ENCODE results near the gene ACTA1.
"Not testable (repeated sequence)": the region's sequence is repeated elsewhere in the genome, so short reads cannot be mapped to it uniquely, and the experiment has no call there.

ACTA1 gene

DNA sequence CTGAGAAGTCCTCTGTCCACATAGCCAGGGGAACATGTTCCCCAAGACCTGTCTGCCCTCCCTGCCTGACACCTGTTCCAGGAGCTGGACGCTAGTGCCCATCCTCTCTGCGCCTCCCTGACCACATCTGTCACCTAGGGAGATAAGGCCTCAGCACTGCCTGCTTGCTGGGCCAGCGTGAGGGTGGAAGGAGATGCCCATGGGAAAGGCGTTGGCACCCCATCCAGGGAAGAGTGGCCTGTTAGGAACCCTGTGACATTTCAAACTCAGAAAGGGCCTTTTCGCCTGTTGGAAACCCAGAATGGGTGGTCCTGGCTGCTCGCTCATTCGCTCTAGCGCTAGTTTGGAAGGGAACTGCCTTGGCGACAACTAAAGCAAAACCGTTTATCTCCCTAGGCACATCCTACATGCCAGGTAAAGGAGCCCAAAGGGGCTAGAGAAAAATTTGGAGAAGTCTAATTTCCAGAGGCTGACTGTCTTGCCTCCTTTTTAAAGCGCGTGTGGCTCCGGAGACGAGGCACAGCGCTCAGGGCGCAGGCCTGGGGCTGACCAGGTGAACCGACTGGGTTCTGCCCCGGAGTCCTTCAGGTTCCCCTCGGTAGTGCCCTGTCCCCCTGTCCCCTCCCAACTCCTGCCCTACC, 410 bp downstream of the ACTA1 start:
- H3K4me1 Mint-ChIP-seq (ENCODE audit: low read depth in 2 of 2) = peaks cover 9 to 15% of the 10 kb centered on the region in 2 donors
- peaks cover 48 to 62% of the 10 kb centered on the region in 2 donors for H3K27me3 Mint-ChIP-seq
- ATAC-seq (replicated peaks) (no peak), DNase-seq (no peak)
- peak overlapping the region in 1 of 2 donors; percentile 81 for H3K4me3 Mint-ChIP-seq
- H3K36me3 Mint-ChIP-seq (ENCODE audit: insufficient read depth) = peaks cover 10% of the 10 kb centered on the region
- H3K9me3 Mint-ChIP-seq = no peaks in the 10 kb centered on the region
- no peak overlapping the region for H3K27ac Mint-ChIP-seq

DNA sequence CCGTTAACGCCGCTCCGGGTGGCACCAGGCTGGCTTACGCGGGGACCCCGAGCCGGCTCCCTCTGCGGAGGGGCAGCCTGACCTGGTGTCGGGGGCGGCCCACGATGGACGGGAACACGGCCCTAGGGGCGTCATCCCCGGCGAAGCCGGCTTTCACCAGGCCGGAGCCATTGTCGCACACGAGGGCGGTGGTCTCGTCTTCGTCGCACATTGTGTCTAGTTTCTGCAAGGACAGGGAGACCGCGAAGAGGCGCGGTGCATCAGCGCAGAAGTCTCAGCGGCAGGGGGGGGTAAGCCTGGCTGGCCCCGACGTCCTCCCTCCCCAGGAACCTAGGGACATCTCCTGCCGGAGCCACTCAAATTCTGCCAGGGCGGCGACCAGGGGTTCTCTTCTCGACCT, 989 bp downstream of the ACTA1 start:
- Mint-ChIP-seq H3K4me1 (ENCODE audit: low read depth in 2 of 2) (peaks cover 9 to 15% of the 10 kb centered on the region in 2 donors), H3K27me3 (peaks cover 54 to 68% of the 10 kb centered on the region in 2 donors), H3K27ac (no peak overlapping the region), H3K36me3 (ENCODE audit: insufficient read depth) (peaks cover 8% of the 10 kb centered on the region), H3K4me3 (peak overlapping the region in 1 of 2 donors; percentile 81), H3K9me3 (no peaks in the 10 kb centered on the region)
- no peak for DNase-seq
- ATAC-seq (replicated peaks) = no peak

DNA sequence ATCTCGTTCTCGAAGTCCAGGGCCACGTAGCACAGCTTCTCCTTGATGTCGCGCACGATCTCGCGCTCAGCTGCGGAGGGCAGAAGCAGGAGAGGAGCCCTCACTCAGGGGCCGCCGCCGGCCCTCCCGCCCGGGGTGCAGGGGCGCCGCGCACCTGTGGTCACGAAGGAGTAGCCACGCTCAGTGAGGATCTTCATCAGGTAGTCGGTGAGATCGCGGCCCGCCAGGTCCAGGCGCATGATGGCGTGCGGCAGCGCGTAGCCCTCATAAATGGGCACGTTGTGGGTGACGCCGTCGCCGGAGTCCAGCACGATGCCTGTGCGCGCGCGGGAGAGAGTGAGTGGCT, 1.8 kb downstream of the ACTA1 start:
- peaks cover 8% of the 10 kb centered on the region for H3K36me3 Mint-ChIP-seq (ENCODE audit: insufficient read depth)
- H3K4me1 Mint-ChIP-seq (ENCODE audit: low read depth in 2 of 2) = peaks cover 9 to 15% of the 10 kb centered on the region in 2 donors
- H3K4me3 Mint-ChIP-seq = peak overlapping the region; percentile 73 to 81
- no peak overlapping the region for H3K27ac Mint-ChIP-seq
- no peak for ATAC-seq (replicated peaks)
- no peaks in the 10 kb centered on the region for H3K9me3 Mint-ChIP-seq
- H3K27me3 Mint-ChIP-seq = peaks cover 57 to 76% of the 10 kb centered on the region in 2 donors
- no peak for DNase-seq

DNA sequence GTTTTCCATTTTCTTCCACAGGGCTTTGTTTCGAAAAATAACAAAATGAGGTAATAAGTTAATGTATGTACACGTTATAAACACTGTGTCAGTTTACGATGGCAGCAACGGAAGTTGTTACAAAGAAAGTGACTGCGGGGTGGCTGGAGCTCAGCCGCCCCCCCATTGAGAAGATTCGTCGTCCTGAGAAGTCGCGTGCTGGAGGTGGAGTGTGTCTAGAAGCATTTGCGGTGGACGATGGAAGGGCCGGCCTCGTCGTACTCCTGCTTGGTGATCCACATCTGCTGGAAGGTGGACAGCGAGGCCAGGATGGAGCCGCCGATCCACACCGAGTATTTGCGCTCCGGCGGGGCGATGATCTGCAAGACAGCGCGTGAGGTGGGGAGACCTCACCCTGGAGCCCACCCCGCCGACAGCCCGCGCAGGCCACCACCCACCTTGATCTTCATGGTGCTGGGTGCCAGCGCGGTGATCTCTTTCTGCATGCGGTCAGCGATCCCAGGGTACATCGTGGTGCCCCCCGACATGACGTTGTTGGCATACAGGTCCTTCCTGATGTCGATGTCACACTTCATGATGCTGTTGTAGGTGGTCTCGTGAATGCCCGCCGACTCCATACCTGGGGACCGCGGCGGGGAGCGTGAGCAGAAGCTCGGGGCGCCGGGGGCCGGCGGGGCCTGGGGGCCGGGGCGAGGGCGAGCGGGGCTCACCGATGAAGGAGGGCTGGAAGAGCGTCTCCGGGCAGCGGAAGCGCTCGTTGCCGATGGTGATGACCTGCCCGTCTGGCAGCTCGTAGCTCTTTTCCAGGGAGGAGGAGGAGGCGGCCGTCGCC, 2.4 kb downstream of the ACTA1 start:
- Mint-ChIP-seq H3K9me3 (no peaks in the 10 kb centered on the region), H3K27ac (no peak overlapping the region), H3K4me3 (peak overlapping the region; percentile 73 to 81), H3K4me1 (ENCODE audit: low read depth in 2 of 2) (peaks cover 9 to 15% of the 10 kb centered on the region in 2 donors), H3K36me3 (ENCODE audit: insufficient read depth) (peaks cover 8% of the 10 kb centered on the region), H3K27me3 (peaks cover 62 to 82% of the 10 kb centered on the region in 2 donors)
- ATAC-seq (replicated peaks) (peak; percentile 40), DNase-seq (no peak)

DNA sequence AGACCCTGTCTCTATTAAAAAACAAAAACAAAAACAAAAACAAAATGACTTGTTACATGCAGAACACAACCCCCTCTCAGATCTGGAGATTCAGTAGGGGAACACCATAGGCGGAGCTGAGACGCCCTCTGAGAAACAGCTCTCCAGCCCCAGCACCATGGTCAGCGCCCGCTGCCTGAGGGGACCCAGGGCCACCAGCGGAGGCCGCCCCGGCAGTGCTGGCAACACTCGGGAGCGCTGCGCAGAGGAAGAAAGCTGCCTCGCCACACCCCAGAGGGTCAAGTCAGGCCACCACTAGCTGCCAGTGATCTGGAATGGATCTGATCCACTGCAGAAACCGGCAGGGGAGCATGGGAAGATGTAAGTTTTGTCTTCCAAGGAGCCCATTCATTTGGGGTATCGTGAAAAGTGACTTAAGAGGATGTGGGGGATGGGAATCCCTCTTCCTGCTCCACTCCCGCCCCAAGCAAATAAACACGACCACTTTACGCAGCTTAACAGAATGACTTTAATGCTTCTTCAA, 3.1 kb downstream of the ACTA1 start:
- Mint-ChIP-seq H3K4me3 (peak overlapping the region; percentile 73 to 81), H3K9me3 (no peaks in the 10 kb centered on the region), H3K27me3 (peaks cover 69 to 88% of the 10 kb centered on the region in 2 donors), H3K4me1 (ENCODE audit: low read depth in 2 of 2) (peaks cover 9 to 15% of the 10 kb centered on the region in 2 donors), H3K27ac (no peak overlapping the region), H3K36me3 (ENCODE audit: insufficient read depth) (peaks cover 8% of the 10 kb centered on the region)
- DNase-seq (peak in 2 of 3 experiments; percentile 14), ATAC-seq (replicated peaks) (peak; percentile 63)

DNA sequence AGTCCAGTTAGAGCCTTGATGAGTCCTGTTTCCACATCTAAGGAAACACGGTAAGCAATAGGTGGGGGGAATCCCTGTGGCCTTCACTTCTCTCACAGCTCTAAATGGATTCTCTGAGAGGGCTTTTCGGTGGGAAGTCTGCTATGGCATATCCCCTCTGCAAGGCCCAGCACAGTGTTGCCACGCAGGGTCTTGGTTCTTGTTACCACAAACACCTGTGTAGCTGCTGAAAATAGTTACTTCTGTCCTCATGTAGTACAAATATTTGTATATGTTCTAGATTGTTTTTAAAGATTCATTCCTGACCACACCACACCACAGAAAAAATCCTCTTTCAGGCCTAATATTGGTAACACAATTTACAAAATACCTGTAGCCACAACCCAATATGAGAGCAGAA, 5.6 kb downstream of the ACTA1 start:
- H3K4me1 Mint-ChIP-seq (ENCODE audit: low read depth in 2 of 2) = peaks cover 9 to 14% of the 10 kb centered on the region in 2 donors
- no peaks in the 10 kb centered on the region for H3K9me3 Mint-ChIP-seq
- DNase-seq (no peak), ATAC-seq (replicated peaks) (no peak)
- no peak overlapping the region for H3K27ac Mint-ChIP-seq
- no peak overlapping the region for H3K4me3 Mint-ChIP-seq
- peaks cover 6% of the 10 kb centered on the region for H3K36me3 Mint-ChIP-seq (ENCODE audit: insufficient read depth)
- H3K27me3 Mint-ChIP-seq = peaks cover 68 to 83% of the 10 kb centered on the region in 2 donors

DNA sequence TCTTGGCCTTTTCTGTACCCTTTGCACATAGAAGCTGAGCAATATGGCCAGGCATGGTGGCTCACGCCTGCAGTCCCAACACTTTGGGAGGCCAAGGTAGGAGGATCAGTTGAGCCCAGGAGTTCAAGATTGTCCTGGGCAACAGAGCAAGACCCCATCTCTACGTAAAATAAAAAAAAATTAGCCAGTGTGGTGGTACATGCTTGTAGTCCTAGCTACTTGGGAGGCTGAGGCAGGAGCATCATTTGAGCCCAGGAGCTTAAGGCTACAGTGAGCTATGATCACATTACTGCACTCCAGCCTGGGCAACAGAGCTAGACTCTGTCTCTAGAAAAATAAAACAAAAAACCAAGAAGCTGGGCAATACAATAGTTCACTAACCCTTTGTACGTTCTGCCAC, 6.3 kb downstream of the ACTA1 start:
- no peaks in the 10 kb centered on the region for H3K9me3 Mint-ChIP-seq
- DNase-seq (no peak), ATAC-seq (replicated peaks) (no peak)
- peaks cover 4% of the 10 kb centered on the region for H3K36me3 Mint-ChIP-seq (ENCODE audit: insufficient read depth)
- no peak overlapping the region for H3K4me3 Mint-ChIP-seq
- H3K27me3 Mint-ChIP-seq = peaks cover 66 to 83% of the 10 kb centered on the region in 2 donors
- peaks cover 9 to 12% of the 10 kb centered on the region in 2 donors for H3K4me1 Mint-ChIP-seq (ENCODE audit: low read depth in 2 of 2)
- H3K27ac Mint-ChIP-seq = no peak overlapping the region

DNA sequence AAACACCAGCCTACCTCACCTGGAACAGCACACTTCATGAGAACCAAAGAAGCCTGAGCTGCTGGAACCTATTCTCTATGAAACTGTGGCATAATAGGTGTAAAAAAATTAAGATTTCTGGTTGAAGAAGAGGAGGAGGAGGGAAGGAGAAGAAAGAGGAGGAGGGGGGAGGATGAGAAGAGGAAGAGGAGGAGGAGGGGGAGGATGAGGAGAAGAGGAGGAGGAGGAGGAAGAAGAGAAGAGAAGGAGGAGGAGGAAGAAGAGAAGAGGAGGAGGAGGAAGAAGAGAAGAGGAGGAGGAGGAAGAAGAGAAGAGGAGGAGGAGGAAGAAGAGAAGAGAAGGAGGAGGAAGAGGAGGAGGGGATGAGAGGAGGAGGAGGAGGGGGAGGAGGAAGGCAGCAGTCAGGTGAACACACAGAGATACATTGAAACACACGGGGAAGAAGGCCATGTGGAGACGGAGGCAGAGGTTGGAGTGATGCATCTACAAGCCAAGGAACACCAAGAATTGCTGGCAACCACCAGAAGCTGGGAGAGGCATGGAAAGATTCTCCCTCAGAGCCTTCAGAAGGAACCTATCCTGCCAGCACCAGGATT, 8.2 kb downstream of the ACTA1 start:
- Mint-ChIP-seq H3K9me3 (no peaks in the 10 kb centered on the region), H3K4me3 (no peak overlapping the region), H3K36me3 (ENCODE audit: insufficient read depth) (peaks cover 2% of the 10 kb centered on the region), H3K27ac (no peak overlapping the region), H3K27me3 (peaks cover 64 to 75% of the 10 kb centered on the region in 2 donors), H3K4me1 (ENCODE audit: low read depth in 2 of 2) (peaks cover 0 to 1% of the 10 kb centered on the region in 2 donors)
- ATAC-seq (replicated peaks) (no peak), DNase-seq (no peak)

DNA sequence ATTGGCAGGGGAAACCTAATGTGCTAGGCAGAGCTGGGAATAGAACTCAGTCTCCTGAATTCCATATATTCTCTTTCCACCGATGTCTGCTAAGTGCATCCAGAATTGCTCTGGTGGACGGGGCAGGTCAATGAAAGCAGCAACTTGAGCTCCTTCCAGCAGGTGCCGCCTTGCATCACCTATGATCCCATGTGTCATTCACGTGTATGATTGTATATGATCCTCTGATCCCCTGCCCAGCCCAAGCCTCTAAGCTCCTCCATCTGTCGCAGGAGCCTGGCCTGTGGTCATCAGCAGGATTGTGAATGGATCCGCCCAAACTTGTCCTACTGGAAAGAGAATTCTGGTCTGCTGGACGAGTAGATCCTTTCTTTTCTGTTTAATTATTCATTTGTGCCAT, 13.1 kb downstream of the ACTA1 start:
- Mint-ChIP-seq H3K4me3 (no peak overlapping the region), H3K27me3 (peaks cover 52 to 54% of the 10 kb centered on the region in 2 donors), H3K4me1 (ENCODE audit: low read depth in 2 of 2) (no peaks in the 10 kb centered on the region), H3K27ac (no peak overlapping the region), H3K9me3 (no peaks in the 10 kb centered on the region), H3K36me3 (ENCODE audit: insufficient read depth) (no peaks in the 10 kb centered on the region)
- no peak for DNase-seq
- no peak for ATAC-seq (replicated peaks)

DNA sequence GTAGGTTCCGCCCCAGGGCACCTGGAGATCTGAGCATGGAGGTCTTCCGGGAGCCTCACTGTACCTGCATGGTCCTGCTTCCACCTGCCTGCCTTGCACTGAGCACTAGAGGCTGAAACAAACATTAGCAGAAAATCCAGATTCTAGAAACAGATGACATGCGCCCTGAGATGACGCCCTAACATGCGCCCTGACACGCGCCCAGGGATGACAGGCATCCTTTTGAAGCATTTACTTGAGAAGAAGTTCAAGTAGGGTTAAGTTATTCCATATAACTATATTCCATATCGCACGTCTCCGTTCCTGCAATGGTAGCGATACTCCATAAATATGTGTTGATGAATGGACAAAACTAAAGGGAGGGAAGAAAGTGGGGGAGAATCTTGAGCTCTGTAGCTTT, 13.7 kb downstream of the ACTA1 start:
- Mint-ChIP-seq H3K27ac (no peak overlapping the region), H3K9me3 (no peaks in the 10 kb centered on the region), H3K27me3 (peaks cover 47 to 48% of the 10 kb centered on the region in 2 donors), H3K4me1 (ENCODE audit: low read depth in 2 of 2) (no peaks in the 10 kb centered on the region), H3K4me3 (no peak overlapping the region), H3K36me3 (ENCODE audit: insufficient read depth) (no peaks in the 10 kb centered on the region)
- no peak for ATAC-seq (replicated peaks)
- DNase-seq = no peak

DNA sequence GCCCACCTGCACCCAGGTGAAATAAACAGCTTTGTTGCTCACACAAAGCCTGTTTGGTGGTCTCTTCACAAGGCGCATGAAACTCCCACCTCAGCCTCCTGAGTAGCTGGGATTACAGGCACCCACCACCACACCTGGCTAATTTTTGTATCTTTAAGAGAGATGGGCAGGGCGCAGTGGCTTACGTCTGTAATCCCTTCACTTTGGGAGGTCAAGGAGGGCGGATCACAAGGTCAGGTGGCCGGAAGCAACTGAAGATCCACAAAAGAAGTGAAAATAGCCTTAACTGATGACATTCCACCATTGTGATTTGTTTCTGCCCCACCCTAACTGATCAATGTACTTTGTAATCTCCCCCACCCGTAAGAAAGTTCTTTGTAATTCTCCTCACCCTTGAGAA, 15.3 kb downstream of the ACTA1 start:
- H3K27me3 Mint-ChIP-seq = peaks cover 34 to 37% of the 10 kb centered on the region in 2 donors
- ATAC-seq (replicated peaks); H3K9me3 Mint-ChIP-seq; H3K27ac Mint-ChIP-seq; H3K4me3 Mint-ChIP-seq; H3K4me1 Mint-ChIP-seq (ENCODE audit: low read depth in 2 of 2); H3K36me3 Mint-ChIP-seq (ENCODE audit: insufficient read depth); DNase-seq: not testable (repeated sequence)

DNA sequence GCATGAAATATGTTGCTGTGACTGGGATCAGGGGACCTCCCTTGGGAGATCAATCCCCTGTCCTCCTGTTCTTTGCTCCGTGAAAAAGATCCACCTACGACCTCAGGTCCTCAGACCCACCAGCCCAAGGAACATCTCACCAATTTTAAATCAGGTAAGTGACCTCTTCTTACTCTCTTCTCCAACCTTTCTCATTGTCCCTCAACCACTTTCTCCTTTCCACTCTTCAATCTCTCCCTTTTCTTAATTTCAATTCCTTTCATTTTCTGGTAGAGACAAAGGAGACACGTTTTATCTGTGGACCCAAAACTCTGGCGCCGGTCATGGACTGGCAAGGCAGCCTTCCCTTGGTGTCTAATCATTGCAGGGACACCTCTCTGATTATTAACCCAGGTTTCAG, 21.1 kb downstream of the ACTA1 start:
- not testable (repeated sequence) for H3K27ac Mint-ChIP-seq; ATAC-seq (replicated peaks); H3K4me1 Mint-ChIP-seq (ENCODE audit: low read depth in 2 of 2); H3K4me3 Mint-ChIP-seq; DNase-seq; H3K9me3 Mint-ChIP-seq; H3K36me3 Mint-ChIP-seq (ENCODE audit: insufficient read depth)
- peaks cover 29 to 33% of the 10 kb centered on the region in 2 donors for H3K27me3 Mint-ChIP-seq

DNA sequence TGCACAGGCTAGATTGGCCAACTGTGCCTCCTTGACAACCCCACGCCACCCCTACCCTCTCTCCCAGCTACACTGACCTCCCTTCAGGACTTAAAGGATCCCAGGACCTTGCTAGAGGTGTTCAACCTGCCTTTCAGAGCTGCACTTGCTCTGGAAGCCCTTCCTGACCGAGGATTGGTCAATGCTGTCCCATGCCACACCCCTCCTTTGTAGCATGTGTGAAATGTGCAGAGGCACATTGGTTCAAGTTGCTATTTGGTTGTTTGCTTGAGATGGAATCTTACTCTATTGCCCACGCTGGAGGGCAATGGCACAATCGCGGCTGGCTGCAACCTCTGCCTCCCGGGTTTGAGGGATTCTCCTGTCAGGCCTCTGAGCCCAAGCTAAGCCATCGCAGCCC, 21.8 kb downstream of the ACTA1 start:
- Mint-ChIP-seq H3K4me1 (ENCODE audit: low read depth in 2 of 2) (peaks cover 2 to 16% of the 10 kb centered on the region in 2 donors), H3K9me3 (no peaks in the 10 kb centered on the region), H3K27ac (no peak overlapping the region), H3K4me3 (no peak overlapping the region), H3K36me3 (ENCODE audit: insufficient read depth) (peaks cover 7% of the 10 kb centered on the region), H3K27me3 (peaks cover 36 to 40% of the 10 kb centered on the region in 2 donors)
- ATAC-seq (replicated peaks) (no peak), DNase-seq (no peak)

Measured in effector memory CD8-positive, alpha-beta T cell (primary cell).